Panc1 (cell line): ENCODE measurements around the gene JPH2. TPM values are rescaled to one million over a fixed set of nuclear protein-coding genes. Genes with fewer than 3 reads are reported as not detected.
A peak's percentile ranks its signal among the peaks of the same experiment; 100 is the strongest.

Experiments
- ATAC-seq: fragments of 200-7000 bp; cut with Tn5 transposase; 2 replicates; pipeline ENCODE4 v1.9.1; 2020; ENCODE audit warnings: mild to moderate bottlenecking, moderate library complexity
- BruUV-seq: library from RNA; stranded (reverse); fragments of 400-500 nt; replicated peaks from 2 replicates; lab custom pipeline; 2021; lab: Mats Ljungman, UMichigan
- CTCF ChIA-PET: fragments of 300-600 bp; sonication (Branson Sonifier 250); formaldehyde crosslinking; loops from one replicate; lab custom pipeline; 2022; ENCODE audit warnings: antibody characterized with exemption; lab: Charles Lee
- POLR2A ChIA-PET: fragments of 300-600 bp; sonication (Branson Sonifier 250); formaldehyde crosslinking; loops from one replicate; lab custom pipeline; 2022; ENCODE audit warnings: antibody characterized with exemption; lab: Charles Lee
- DNase-seq: peaks from one replicate; pipeline ENCODE4 v3.0.0-alpha.2; 2010; ENCODE audit warnings: low read depth, low spot score
- H3K27ac ChIP-seq: 2 replicates; pipeline ENCODE4 v1.5.1; 2011; ENCODE audit warnings: mild to moderate bottlenecking, low read length, inconsistent platforms
- H3K27me3 ChIP-seq: fragments of 200-500 bp; sonication (Bioruptor generic); 2 replicates; pipeline ENCODE4 v1.6.0; 2014; ENCODE audit warnings: low read length, inconsistent platforms; ENCODE audit not compliant: control insufficient read depth, insufficient read depth
- H3K36me3 ChIP-seq: fragments of 200-500 bp; sonication (Bioruptor generic); 2 replicates; pipeline ENCODE4 v1.5.1; 2014; ENCODE audit warnings: inconsistent platforms, mild to moderate bottlenecking, low read length, moderate library complexity; ENCODE audit not compliant: control insufficient read depth, insufficient read depth
- H3K4me1 ChIP-seq: 2 replicates; pipeline ENCODE4 v1.5.1; 2011; ENCODE audit warnings: inconsistent platforms, mild to moderate bottlenecking, low read length, moderate library complexity; ENCODE audit not compliant: control insufficient read depth, insufficient read depth
- H3K4me3 ChIP-seq, 2 experiments: 2 replicates each; pipeline ENCODE4 v1.5.1; 2011 to 2012; ENCODE audit warnings: low read depth in 2 of 2, low read length in 2 of 2, mild to moderate bottlenecking in 2 of 2, inconsistent platforms in 1 of 2, moderate library complexity in 1 of 2
- H3K9me3 ChIP-seq: fragments of 200-500 bp; sonication (Bioruptor generic); 2 replicates; pipeline ENCODE4 v1.5.1; 2014; ENCODE audit warnings: low read depth, mild to moderate bottlenecking, inconsistent platforms, low read length, moderate library complexity; ENCODE audit not compliant: control insufficient read depth, insufficient read depth
- CTCF ChIP-seq: fragments of 450-650 bp; IDR thresholded peaks from 2 replicates; pipeline ENCODE4 v1.5.1; 2017; ENCODE audit warnings: mild to moderate bottlenecking
- POLR2AphosphoS5 ChIP-seq: IDR thresholded peaks from 2 replicates; pipeline ENCODE4 v1.6.1; 2012; ENCODE audit warnings: mild to moderate bottlenecking, low read depth, low read length, moderate library complexity
- REST ChIP-seq, 2 experiments: IDR thresholded peaks; 2 replicates each; pipeline ENCODE4 v1.6.1; 2011 to 2012; ENCODE audit warnings: low read depth in 2 of 2, control low read depth in 1 of 2, low read length in 1 of 2, mild to moderate bottlenecking in 1 of 2, moderate library complexity in 1 of 2; ENCODE audit not compliant: insufficient read depth in 1 of 2
- SIN3A ChIP-seq: IDR thresholded peaks from 2 replicates; pipeline ENCODE4 v1.6.1; 2012; ENCODE audit warnings: low read depth, mild to moderate bottlenecking, low read length, moderate library complexity, borderline replicate concordance; ENCODE audit not compliant: insufficient read depth
- TCF7L2 ChIP-seq: IDR thresholded peaks from 2 replicates; pipeline ENCODE4 v1.6.1; 2011; ENCODE audit warnings: mild to moderate bottlenecking, low read depth, low read length, inconsistent platforms
- in situ Hi-C: cut with HindIII; loops from 2 replicates; pipeline ENCODE4 v1.10.0; 2016; ENCODE audit warnings: low sequenced_read_pairs, low pct_unique_long_range_greater_than_20kb
- intact Hi-C: fragments of 100-400 bp; cut with micrococcal nuclease; formaldehyde crosslinking; loops from one replicate; pipeline ENCODE4 v1.10.0; 2022; ENCODE audit not compliant: unreplicated experiment
- total RNA-seq: library from RNA; stranded (reverse); gene quantifications from one replicate; pipeline ENCODE4 v1.2.1, GENCODE V29; 2021; ENCODE audit not compliant: unreplicated experiment

The JPH2 gene
- total RNA-seq, 1 experiment from 2014 or later, result 0.49 TPM

GRCh38 chr20:44080064-44080463 lies 106.9 kb downstream of the JPH2 start:
- Histone ChIP-seq H3K27me3 (no peaks in the 10 kb centered on the region), H3K27ac (peak overlapping the region; percentile 12; the same call in 1 of the 2 replicates), H3K4me3 (no peak overlapping the region), H3K36me3 (no peaks in the 10 kb centered on the region), H3K9me3 (no peaks in the 10 kb centered on the region), H3K4me1 (peaks cover 7% of the 10 kb centered on the region; the same call in 1 of the 2 replicates)
- DNase-seq, result no peak
- intact Hi-C loops, result loop anchor here (1.0 to 10.0 kb wide), 4 partner anchors 163 to 635 kb away; no protein-coding TSS in a partner anchor
- in situ Hi-C loops, result no loop called here
- no peak for ATAC-seq
- POLR2A ChIA-PET, result interaction anchor here (0.5 kb wide), 1 partner anchor 619 kb away, joined by 9 read pairs; no protein-coding TSS in a partner anchor
- no peak for TF ChIP-seq CTCF
- CTCF ChIA-PET, result interaction anchor here (0.6 to 2.0 kb wide), 2 partner anchors 329 to 437 kb away, joined by 7 to 14 read pairs; no protein-coding TSS in a partner anchor
- no TSS peak for BruUV-seq

GRCh38 chr20:44079291-44079690 lies 107.7 kb downstream of the JPH2 start:
- DNase-seq (no peak), ATAC-seq (no peak)
- Histone ChIP-seq H3K27ac (no peak overlapping the region; the same call in 1 of the 2 replicates), H3K27me3 (no peaks in the 10 kb centered on the region), H3K36me3 (no peaks in the 10 kb centered on the region), H3K4me3 (no peak overlapping the region), H3K9me3 (no peaks in the 10 kb centered on the region), H3K4me1 (peaks cover 12% of the 10 kb centered on the region)
- ChIA-PET POLR2A (interaction anchor here (0.6 to 0.7 kb wide), 2 partner anchors 129 to 624 kb away, joined by 3 read pairs; no protein-coding TSS in a partner anchor), CTCF (interaction anchor here (0.6 kb wide), 1 partner anchor 346 kb away, joined by 6 read pairs; no protein-coding TSS in a partner anchor)
- TF ChIP-seq SIN3A (no peak), CTCF (no peak), TCF7L2 (no peak), POLR2AphosphoS5 (no peak), REST (IDR thresholded peaks at IDR 0.05; ENCODE audit: insufficient read depth in 1 of 2, low read depth in 2 of 2, low read length in 1 of 2) (no peak)
- intact Hi-C loops (no loop called here), in situ Hi-C loops (no loop called here)
- BruUV-seq, result no TSS peak
